B cell (primary cell): Measurements from ENCODE around the gene FAM3D.

Experiments
- CTCF ChIP-seq: fragments of 200-600 bp; IDR thresholded peaks from one replicate; pipeline ENCODE4 v1.8.0; 2022; ENCODE audit warnings: antibody characterized with exemption, mild to moderate bottlenecking
- EZH2 ChIP-seq: IDR thresholded peaks from 2 replicates; pipeline ENCODE4 v1.6.1; 2012; ENCODE audit warnings: borderline replicate concordance, low read depth, mild to moderate bottlenecking, moderate library complexity, low read length; ENCODE audit not compliant: insufficient read depth, poor library complexity, severe bottlenecking

GRCh38 chr3:58670506-58671135 is 4.0 kb upstream of the FAM3D start:
- TF ChIP-seq CTCF (no peak), EZH2 (no peak)
